ENCODE results near the gene OTOS. TPM values are rescaled to one million over a fixed set of nuclear protein-coding genes. Genes with fewer than 3 reads are reported as not detected.

Gene OTOS
- total and polyA plus RNA-seq, 2 donors (not counting 1 experiment from before 2014, with no cell fraction given): not detected

- POLR2A ChIA-PET: no interaction called here
- Histone ChIP-seq H4K20me1 (ENCODE audit: control insufficient read depth, insufficient read depth, low read length, poor library complexity, severe bottlenecking) (no peaks in the 10 kb centered on the region), H3K4me2 (replicated peaks; ENCODE audit: low read depth, low read length, poor library complexity, severe bottlenecking) (no peak overlapping the region), H3K27me3 (replicated peaks in 1 of 4; ENCODE audit: control extremely low read depth in 1 of 4, control insufficient read depth in 3 of 4, insufficient read depth in 4 of 4, low read length in 3 of 4) (no peaks in the 10 kb centered on the region), H3K9ac (ENCODE audit: low read length) (no peak overlapping the region), H3K79me2 (ENCODE audit: control insufficient read depth, insufficient read depth, low read length) (no peaks in the 10 kb centered on the region), H3K27ac (ENCODE audit: low read length in 2 of 2) (no peak overlapping the region), H3K4me3 (ENCODE audit: control extremely low read depth in 1 of 5, extremely low read depth in 1 of 5, insufficient read depth in 1 of 5, low read depth in 2 of 5, low read length in 4 of 5) (no peak overlapping the region), H3K4me1 (ENCODE audit: control insufficient read depth in 2 of 2, insufficient read depth in 2 of 2, low read length in 2 of 2) (no peaks in the 10 kb centered on the region), H2AFZ (ENCODE audit: insufficient read depth, low read depth, low read length, poor library complexity, severe bottlenecking) (no peak overlapping the region), H3K9me3 (ENCODE audit: control extremely low read depth in 1 of 3, control insufficient read depth in 2 of 3, insufficient read depth in 1 of 3, low read length in 2 of 3) (peaks cover 0 to 13% (median 3%) of the 10 kb centered on the region in 3 donors), H3K36me3 (replicated peaks in 1 of 2; ENCODE audit: control extremely low read depth in 1 of 2, control insufficient read depth in 1 of 2, extremely low read depth in 1 of 2, insufficient read depth in 2 of 2, low read length in 1 of 2) (no peaks in the 10 kb centered on the region)
- Mint-ChIP-seq H3K4me3 (no peak overlapping the region), H3K9me3 (ENCODE audit: insufficient read depth) (peaks cover 4% of the 10 kb centered on the region), H3K4me1 (no peaks in the 10 kb centered on the region), H3K27ac (no peak overlapping the region), H3K27me3 (peaks cover 16% of the 10 kb centered on the region)
- no CpG with 5 or more reads among the region's 3 CpGs for WGBS (ENCODE audit: insufficient coverage)
- no peak for ATAC-seq (ENCODE audit: low read depth)
- DNase-seq: no peak
- TF ChIP-seq, protein P1, sequence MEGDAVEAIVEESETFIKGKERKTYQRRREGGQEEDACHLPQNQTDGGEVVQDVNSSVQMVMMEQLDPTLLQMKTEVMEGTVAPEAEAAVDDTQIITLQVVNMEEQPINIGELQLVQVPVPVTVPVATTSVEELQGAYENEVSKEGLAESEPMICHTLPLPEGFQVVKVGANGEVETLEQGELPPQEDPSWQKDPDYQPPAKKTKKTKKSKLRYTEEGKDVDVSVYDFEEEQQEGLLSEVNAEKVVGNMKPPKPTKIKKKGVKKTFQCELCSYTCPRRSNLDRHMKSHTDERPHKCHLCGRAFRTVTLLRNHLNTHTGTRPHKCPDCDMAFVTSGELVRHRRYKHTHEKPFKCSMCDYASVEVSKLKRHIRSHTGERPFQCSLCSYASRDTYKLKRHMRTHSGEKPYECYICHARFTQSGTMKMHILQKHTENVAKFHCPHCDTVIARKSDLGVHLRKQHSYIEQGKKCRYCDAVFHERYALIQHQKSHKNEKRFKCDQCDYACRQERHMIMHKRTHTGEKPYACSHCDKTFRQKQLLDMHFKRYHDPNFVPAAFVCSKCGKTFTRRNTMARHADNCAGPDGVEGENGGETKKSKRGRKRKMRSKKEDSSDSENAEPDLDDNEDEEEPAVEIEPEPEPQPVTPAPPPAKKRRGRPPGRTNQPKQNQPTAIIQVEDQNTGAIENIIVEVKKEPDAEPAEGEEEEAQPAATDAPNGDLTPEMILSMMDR (IDR thresholded peaks at IDR 0.05): no peak
- TF ChIP-seq EZH2 (IDR thresholded peaks at IDR 0.05; ENCODE audit: borderline replicate concordance, insufficient read depth, low read depth, low read length, poor library complexity, severe bottlenecking): no peak
- intact Hi-C loops (cut with micrococcal nuclease): no loop called here
- CTCF ChIA-PET: no interaction called here
Measured at GRCh38 chr2:240184656-240185055, 44.2 kb upstream of the OTOS start.

GRCh38 chr2:240183875-240184590, 43.6 kb upstream of the OTOS start:
- H3K9me3 Mint-ChIP-seq (ENCODE audit: insufficient read depth): peaks cover 4% of the 10 kb centered on the region

More at GRCh38 chr2:240183875-240184590, 43.6 kb upstream of the OTOS start:
- Histone ChIP-seq H2AFZ (ENCODE audit: insufficient read depth, low read depth, low read length, poor library complexity, severe bottlenecking) (no peak overlapping the region), H3K4me2 (replicated peaks; ENCODE audit: low read depth, low read length, poor library complexity, severe bottlenecking) (no peak overlapping the region), H3K4me3 (ENCODE audit: control extremely low read depth in 1 of 5, extremely low read depth in 1 of 5, insufficient read depth in 1 of 5, low read depth in 2 of 5, low read length in 4 of 5) (no peak overlapping the region), H3K79me2 (ENCODE audit: control insufficient read depth, insufficient read depth, low read length) (no peaks in the 10 kb centered on the region), H3K9ac (ENCODE audit: low read length) (no peak overlapping the region), H3K4me1 (ENCODE audit: control insufficient read depth in 2 of 2, insufficient read depth in 2 of 2, low read length in 2 of 2) (no peaks in the 10 kb centered on the region), H4K20me1 (ENCODE audit: control insufficient read depth, insufficient read depth, low read length, poor library complexity, severe bottlenecking) (no peaks in the 10 kb centered on the region), H3K36me3 (replicated peaks in 1 of 2; ENCODE audit: control extremely low read depth in 1 of 2, control insufficient read depth in 1 of 2, extremely low read depth in 1 of 2, insufficient read depth in 2 of 2, low read length in 1 of 2) (no peaks in the 10 kb centered on the region), H3K9me3 (ENCODE audit: control extremely low read depth in 1 of 3, control insufficient read depth in 2 of 3, insufficient read depth in 1 of 3, low read length in 2 of 3) (peaks cover 0 to 11% (median 2%) of the 10 kb centered on the region in 3 donors), H3K27me3 (replicated peaks in 1 of 4; ENCODE audit: control extremely low read depth in 1 of 4, control insufficient read depth in 3 of 4, insufficient read depth in 4 of 4, low read length in 3 of 4) (no peaks in the 10 kb centered on the region), H3K27ac (ENCODE audit: low read length in 2 of 2) (no peak overlapping the region)
- ATAC-seq (ENCODE audit: low read depth) (no peak), DNase-seq (no peak)
- TF ChIP-seq EZH2 (IDR thresholded peaks at IDR 0.05; ENCODE audit: borderline replicate concordance, insufficient read depth, low read depth, low read length, poor library complexity, severe bottlenecking): no peak
- TF ChIP-seq, protein P1 (IDR thresholded peaks at IDR 0.05): no peak
- Mint-ChIP-seq H3K4me3 (no peak overlapping the region), H3K4me1 (no peaks in the 10 kb centered on the region), H3K27ac (no peak overlapping the region), H3K27me3 (peaks cover 17% of the 10 kb centered on the region)
- CTCF ChIA-PET: no interaction called here
- intact Hi-C loops (cut with micrococcal nuclease): no loop called here
- WGBS (ENCODE audit: insufficient coverage): 77% methylated on average over 12 of the region's 13 CpGs
- POLR2A ChIA-PET: no interaction called here
